Pancreas (tissue), 10 donors: Measurements from ENCODE around the gene PUSL1. TPM values are rescaled to one million over a fixed set of nuclear protein-coding genes. Genes with fewer than 3 reads are reported as not detected.

Experiments
- ATAC-seq, 4 donors: fragments of 200-7000 bp; cut with Tn5 transposase; one replicate each; pipeline versions ENCODE4 v1.8.0 to v1.9.1; 2020; ENCODE audit warnings: mild to moderate bottlenecking in 4 of 4, moderate library complexity in 4 of 4
- DNase-seq, 6 donors: peaks; one replicate each; pipeline ENCODE4 v3.0.0-alpha.2; 2020
- FAIRE-seq: peaks from 2 replicates; lab custom pipeline; 2012; peaks lifted over from hg19 to GRCh38; lab: Jason Lieb, UNC
- H3K27ac ChIP-seq, 4 donors: fragments of 200-600 bp; sonication (generic); 1 replicate in 3 of 4; 2 replicates in 1 of 4; pipeline versions ENCODE4 v1.5.0 to v1.8.0; 2020
- H3K27me3 ChIP-seq, 4 donors: fragments of 200-600 bp; one replicate each; pipeline ENCODE4 v1.8.0; 2021
- H3K36me3 ChIP-seq, 3 donors: fragments of 200-600 bp; sonication (generic) in 1 of 3; one replicate each; pipeline versions ENCODE4 v1.5.0 to v1.8.0; 2020 to 2021
- H3K4me1 ChIP-seq, 3 donors: fragments of 200-600 bp; one replicate each; pipeline ENCODE4 v1.8.0; 2021
- H3K4me3 ChIP-seq, 4 donors: fragments of 200-600 bp; sonication (generic) in 2 of 4; one replicate each; pipeline versions ENCODE4 v1.5.0 to v1.8.0; 2020 to 2021
- H3K9me3 ChIP-seq, 4 donors: fragments of 200-600 bp; one replicate each; pipeline ENCODE4 v1.8.0; 2021
- WGBS, 2 donors: extraction: QIAGEN DNeasy Blood & Tissue Kit; methylation state at CpG; one replicate each; pipeline ENCODE4 v1.1.7; 2013; 5-methylcytosine and 5-hydroxymethylcytosine counted together
- intact Hi-C, 3 donors: fragments of 100-400 bp; cut with DNase I; formaldehyde crosslinking; loops; one replicate each; pipeline versions ENCODE4 v1.11.1 to v1.14.2; 2022
- polyA plus RNA-seq, 2 donors: library from polyadenylated mRNA; stranded (reverse); fragments of 200-250 nt; gene quantifications; one replicate each; pipeline ENCODE4 v1.2.3, GENCODE V29; 2013
- total RNA-seq, 6 donors: library from RNA; stranded (reverse); fragmentation: NEBNext Ultra II Directional in 4 of 6; extraction: Animal tissue kit (Norgen Biotek cat#: 25700) in 4 of 6; gene quantifications; one replicate each; pipeline versions ENCODE4 v1.2.1 to v1.2.4, GENCODE V29; 2021 to 2023
- TF ChIP-seq, protein P1 (sequence below), 4 donors: fragments of 200-600 bp; sonication (generic) in 3 of 4; IDR thresholded peaks; one replicate each; pipeline versions ENCODE4 v1.5.0 to v1.8.0; 2021; ENCODE audit warnings: antibody characterized with exemption in 4 of 4
- donor health status: healthy with polysubstance abuse.
- donor health status: DM: no; HTN: no; CAD: no; lungs with moderate emphysema.
- donor health status: DM: no; HTN: no; CAD: no.
- donor health status: control.
- donor health status: control.
- donor health status: Bipolar disorder and iron deficiency.
- donor health status: DM: yes; HTN: yes; CAD: no.
- donor health status: DM: no; HTN: no; CAD: no.
- donor health status: DM: no; HTN: no; CAD: no.
- donor health status: DM: yes; HTN: yes; CAD: no.

PUSL1 gene
- total and polyA plus RNA-seq, 8 donors, result 7.5 to 23.2 (median 10.2) TPM

DNA sequence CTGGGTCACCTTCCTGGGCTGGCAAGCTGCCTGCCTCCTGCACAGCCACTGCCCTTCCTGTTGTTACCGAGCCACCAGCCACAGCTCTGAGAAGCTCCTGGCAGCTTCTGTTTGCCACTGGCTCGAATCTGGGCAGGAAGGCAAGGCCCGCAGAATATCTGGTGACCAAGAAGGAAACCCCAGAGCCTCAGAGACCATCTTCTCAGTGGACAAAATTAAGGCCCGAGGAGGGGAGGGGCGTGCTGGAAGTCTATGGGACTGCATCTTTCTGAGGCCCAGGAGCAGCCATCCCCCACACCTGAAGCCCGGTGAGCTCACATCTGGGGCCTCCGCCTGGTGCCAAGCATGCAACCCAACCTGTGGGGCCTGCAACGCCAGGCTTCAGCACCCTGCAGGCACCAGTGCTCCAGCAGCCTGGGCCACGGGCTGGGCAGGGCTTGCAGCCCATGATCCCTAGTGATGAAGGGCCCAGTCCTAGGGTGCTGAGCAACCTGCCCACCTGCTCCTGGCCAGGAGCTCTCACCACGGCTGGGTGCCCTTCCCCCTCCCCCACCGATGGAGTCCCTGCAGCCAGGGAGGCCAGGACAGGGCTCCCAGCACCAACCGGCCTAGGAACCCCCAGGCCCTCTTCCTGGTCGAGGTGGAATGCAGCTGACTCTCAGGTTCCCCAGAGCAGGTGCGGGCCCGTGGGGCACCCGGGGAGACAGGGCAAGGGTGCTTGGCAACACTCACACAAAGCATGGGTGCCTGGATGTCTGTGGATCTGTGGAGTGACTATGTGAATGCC lies 17.1 kb downstream of the PUSL1 start:
- intact Hi-C loops, result no loop called here
- peak in 1 of 6 donors; percentile 73 for DNase-seq

DNA sequence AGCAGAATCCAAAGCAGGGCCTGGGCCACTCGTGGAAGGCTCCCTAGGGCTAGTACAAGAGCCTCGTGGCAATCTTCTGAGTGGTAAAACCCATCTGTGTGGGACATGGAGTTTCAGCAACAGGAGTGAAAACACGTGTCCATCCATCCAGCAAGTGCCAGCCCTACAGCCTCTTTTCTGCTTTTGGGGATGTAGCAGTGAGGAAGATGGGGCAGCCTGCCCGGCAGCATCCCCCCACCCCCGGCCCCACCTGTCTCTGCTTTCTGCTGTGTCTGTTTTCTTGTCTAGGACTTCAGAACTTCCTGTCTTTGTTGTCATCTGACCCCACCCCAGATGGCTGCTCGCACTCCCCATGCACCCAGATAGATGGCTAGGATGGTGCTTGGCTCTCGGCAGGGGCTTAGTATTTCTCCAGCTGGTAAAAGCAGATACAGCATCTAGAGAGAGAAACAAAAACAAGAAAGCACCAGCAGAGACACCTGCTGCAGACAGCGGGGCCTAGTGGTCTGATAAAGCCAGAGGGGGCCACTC lies 17.7 kb downstream of the PUSL1 start:
- TF ChIP-seq, protein P1, sequence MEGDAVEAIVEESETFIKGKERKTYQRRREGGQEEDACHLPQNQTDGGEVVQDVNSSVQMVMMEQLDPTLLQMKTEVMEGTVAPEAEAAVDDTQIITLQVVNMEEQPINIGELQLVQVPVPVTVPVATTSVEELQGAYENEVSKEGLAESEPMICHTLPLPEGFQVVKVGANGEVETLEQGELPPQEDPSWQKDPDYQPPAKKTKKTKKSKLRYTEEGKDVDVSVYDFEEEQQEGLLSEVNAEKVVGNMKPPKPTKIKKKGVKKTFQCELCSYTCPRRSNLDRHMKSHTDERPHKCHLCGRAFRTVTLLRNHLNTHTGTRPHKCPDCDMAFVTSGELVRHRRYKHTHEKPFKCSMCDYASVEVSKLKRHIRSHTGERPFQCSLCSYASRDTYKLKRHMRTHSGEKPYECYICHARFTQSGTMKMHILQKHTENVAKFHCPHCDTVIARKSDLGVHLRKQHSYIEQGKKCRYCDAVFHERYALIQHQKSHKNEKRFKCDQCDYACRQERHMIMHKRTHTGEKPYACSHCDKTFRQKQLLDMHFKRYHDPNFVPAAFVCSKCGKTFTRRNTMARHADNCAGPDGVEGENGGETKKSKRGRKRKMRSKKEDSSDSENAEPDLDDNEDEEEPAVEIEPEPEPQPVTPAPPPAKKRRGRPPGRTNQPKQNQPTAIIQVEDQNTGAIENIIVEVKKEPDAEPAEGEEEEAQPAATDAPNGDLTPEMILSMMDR (IDR thresholded peaks at IDR 0.05), result no peak
- Histone ChIP-seq H3K36me3 (no peaks in the 10 kb centered on the region), H3K4me3 (peak overlapping the region in 2 of 4 donors; percentile 93 to 98), H3K9me3 (no peaks in the 10 kb centered on the region), H3K4me1 (peaks cover 6 to 19% (median 18%) of the 10 kb centered on the region in 3 donors), H3K27ac (no peak overlapping the region), H3K27me3 (no peaks in the 10 kb centered on the region)
- WGBS, 2 donors, result 54 to 56% methylated on average over 8 of the region's 8 CpGs
- DNase-seq, result no peak
- ATAC-seq, result no peak
- intact Hi-C loops, result no loop called here
- FAIRE-seq, result no peak

More for the DNA sequence above, 17.1 kb downstream of the PUSL1 start:
- FAIRE-seq (no peak), ATAC-seq (peak; percentile 49 to 67 (median 60))
- Histone ChIP-seq H3K27ac (peak overlapping the region; percentile 81 to 90 (median 84)), H3K4me1 (peaks cover 6 to 19% (median 18%) of the 10 kb centered on the region in 3 donors), H3K36me3 (no peaks in the 10 kb centered on the region), H3K4me3 (peak overlapping the region; percentile 93 to 99 (median 97)), H3K9me3 (no peaks in the 10 kb centered on the region), H3K27me3 (no peaks in the 10 kb centered on the region)
- 13 to 15% methylated on average over 13 to 16 of the region's 16 CpGs for WGBS, 2 donors
- TF ChIP-seq, protein P1 (IDR thresholded peaks at IDR 0.05), result no peak

DNA sequence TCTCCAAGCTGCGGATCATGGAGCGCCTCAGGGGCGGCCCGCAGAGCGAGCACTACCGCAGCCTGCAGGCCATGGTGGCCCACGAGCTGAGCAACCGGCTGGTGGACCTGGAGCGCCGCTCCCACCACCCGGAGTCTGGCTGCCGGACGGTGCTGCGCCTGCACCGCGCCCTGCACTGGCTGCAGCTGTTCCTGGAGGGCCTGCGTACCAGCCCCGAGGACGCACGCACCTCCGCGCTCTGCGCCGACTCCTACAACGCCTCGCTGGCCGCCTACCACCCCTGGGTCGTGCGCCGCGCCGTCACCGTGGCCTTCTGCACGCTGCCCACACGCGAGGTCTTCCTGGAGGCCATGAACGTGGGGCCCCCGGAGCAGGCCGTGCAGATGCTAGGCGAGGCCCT lies 18.9 kb downstream of the PUSL1 start:
- TF ChIP-seq, protein P1 (IDR thresholded peaks at IDR 0.05), result no peak
- DNase-seq (no peak), ATAC-seq (no peak), FAIRE-seq (no peak)
- 90 to 91% methylated on average over 40 of the region's 40 CpGs for WGBS, 2 donors
- Histone ChIP-seq H3K27ac (no peak overlapping the region), H3K9me3 (no peaks in the 10 kb centered on the region), H3K4me3 (no peak overlapping the region), H3K4me1 (peaks cover 6 to 19% (median 18%) of the 10 kb centered on the region in 3 donors), H3K27me3 (no peaks in the 10 kb centered on the region), H3K36me3 (no peaks in the 10 kb centered on the region)
- intact Hi-C loops, result no loop called here

DNA sequence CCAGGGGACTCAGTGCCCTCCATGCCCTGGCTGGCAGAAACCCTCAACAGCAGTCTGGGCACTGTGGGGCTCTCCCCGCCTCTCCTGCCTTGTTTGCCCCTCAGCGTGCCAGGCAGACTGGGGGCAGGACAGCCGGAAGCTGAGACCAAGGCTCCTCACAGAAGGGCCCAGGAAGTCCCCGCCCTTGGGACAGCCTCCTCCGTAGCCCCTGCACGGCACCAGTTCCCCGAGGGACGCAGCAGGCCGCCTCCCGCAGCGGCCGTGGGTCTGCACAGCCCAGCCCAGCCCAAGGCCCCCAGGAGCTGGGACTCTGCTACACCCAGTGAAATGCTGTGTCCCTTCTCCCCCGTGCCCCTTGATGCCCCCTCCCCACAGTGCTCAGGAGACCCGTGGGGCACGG lies 19.9 kb downstream of the PUSL1 start:
- FAIRE-seq, result no peak
- H3K27me3 ChIP-seq, result no peaks in the 10 kb centered on the region
- DNase-seq, result no peak
- H3K36me3 ChIP-seq, result no peaks in the 10 kb centered on the region
- ATAC-seq, result no peak
- H3K9me3 ChIP-seq, result no peaks in the 10 kb centered on the region
- no peak overlapping the region for H3K27ac ChIP-seq
- TF ChIP-seq, protein P1 (IDR thresholded peaks at IDR 0.05), result no peak
- 85 to 92% methylated on average over 15 of the region's 15 CpGs for WGBS, 2 donors
- intact Hi-C loops, result no loop called here
- no peak overlapping the region for H3K4me3 ChIP-seq
- H3K4me1 ChIP-seq, result peaks cover 6 to 13% (median 13%) of the 10 kb centered on the region in 3 donors
